ENCODE measurements around the gene CEP112. TPM values are rescaled to one million over a fixed set of nuclear protein-coding genes. Genes with fewer than 3 reads are reported as not detected.

The CEP112 gene
- total RNA-seq, 1 experiment from 2014 or later: 6.1 TPM

- TF ChIP-seq ZBTB21 (CRISPR knock-in tag; IDR thresholded peaks at IDR 0.05; ENCODE audit: borderline replicate concordance): no peak
Observed at GRCh38 chr17:65807361-65807760, 384.6 kb downstream of the CEP112 start (continued).

GRCh38 chr17:65801513-65801912, 390.4 kb downstream of the CEP112 start:
- POLR2A ChIA-PET: no interaction called here
- peak; percentile 77; the same call in 1 of the 2 replicates for TF ChIP-seq ZNF317 (CRISPR knock-in tag; IDR thresholded peaks at IDR 0.05; ENCODE audit: borderline replicate concordance, low read depth)
- no peak for TF ChIP-seq RORB (CRISPR knock-in tag; IDR thresholded peaks at IDR 0.05)
- TF ChIP-seq OVOL2 (CRISPR knock-in tag; IDR thresholded peaks at IDR 0.05; ENCODE audit: borderline replicate concordance): no peak
- TF ChIP-seq MYBL2 (CRISPR knock-in tag; IDR thresholded peaks at IDR 0.05): no peak
- peaks cover 51% of the 10 kb centered on the region for H3K9me3 Mint-ChIP-seq

GRCh38 chr17:65800655-65801054, 391.3 kb downstream of the CEP112 start:
- ChIA-PET CTCF (no interaction called here), POLR2A (no interaction called here)
- no peak overlapping the region for H3K27ac Mint-ChIP-seq
- ATAC-seq (no peak), DNase-seq (ENCODE audit: low spot score) (no peak)
- peaks cover 24% of the 10 kb centered on the region for H3K36me3 Mint-ChIP-seq
- H3K27me3 Mint-ChIP-seq (ENCODE audit: low read depth): no peaks in the 10 kb centered on the region; the same call in 1 of the 2 replicates
- H3K4me1 Mint-ChIP-seq: no peaks in the 10 kb centered on the region
- peaks cover 43% of the 10 kb centered on the region for H3K9me3 Mint-ChIP-seq
- no peak for TF ChIP-seq GRHL2 (CRISPR knock-in tag; IDR thresholded peaks at IDR 0.05; ENCODE audit: insufficient replicate concordance, severe bottlenecking)
- no peak overlapping the region for H3K4me3 Mint-ChIP-seq

More at GRCh38 chr17:65801513-65801912, 390.4 kb downstream of the CEP112 start:
- Mint-ChIP-seq H3K4me1 (no peaks in the 10 kb centered on the region), H3K27me3 (ENCODE audit: low read depth) (no peaks in the 10 kb centered on the region; the same call in 1 of the 2 replicates), H3K27ac (no peak overlapping the region), H3K36me3 (peaks cover 28% of the 10 kb centered on the region), H3K4me3 (no peak overlapping the region)
- ATAC-seq (no peak), DNase-seq (ENCODE audit: low spot score) (no peak)
- CTCF ChIA-PET: no interaction called here

DNA sequence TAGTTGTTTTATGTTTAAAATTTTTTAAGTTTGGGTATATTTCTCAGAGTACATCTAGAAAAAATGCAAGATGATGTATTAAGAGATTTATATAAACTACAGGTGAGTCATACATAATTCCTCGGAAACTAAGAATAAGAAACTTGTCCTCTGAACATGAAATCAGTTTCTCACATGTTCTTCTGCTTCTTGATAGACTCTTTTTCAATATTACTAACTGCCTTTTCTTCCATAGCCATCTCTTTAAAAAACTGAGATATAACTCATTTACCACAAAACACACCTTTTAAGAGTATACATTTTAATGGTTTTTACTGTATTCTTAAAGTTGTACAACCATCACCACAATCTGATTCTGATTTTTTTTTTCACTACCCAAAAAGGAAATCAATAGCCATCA, 392.1 kb downstream of the CEP112 start:
- no peak for DNase-seq (ENCODE audit: low spot score)
- ChIA-PET POLR2A (no interaction called here), CTCF (no interaction called here)
- TF ChIP-seq SP1 (CRISPR knock-in tag; conservative IDR thresholded peaks at IDR 0.05) (no peak), ZNF396 (CRISPR knock-in tag; IDR thresholded peaks at IDR 0.05; ENCODE audit: borderline replicate concordance) (no peak), GABPB1 (CRISPR knock-in tag; IDR thresholded peaks at IDR 0.05) (no peak)
- TF ChIP-seq, protein P1, sequence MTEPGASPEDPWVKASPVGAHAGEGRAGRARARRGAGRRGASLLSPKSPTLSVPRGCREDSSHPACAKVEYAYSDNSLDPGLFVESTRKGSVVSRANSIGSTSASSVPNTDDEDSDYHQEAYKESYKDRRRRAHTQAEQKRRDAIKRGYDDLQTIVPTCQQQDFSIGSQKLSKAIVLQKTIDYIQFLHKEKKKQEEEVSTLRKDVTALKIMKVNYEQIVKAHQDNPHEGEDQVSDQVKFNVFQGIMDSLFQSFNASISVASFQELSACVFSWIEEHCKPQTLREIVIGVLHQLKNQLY (CRISPR knock-in tag; IDR thresholded peaks at IDR 0.05): no peak
- no peak for ATAC-seq
- Mint-ChIP-seq H3K9me3 (peaks cover 39% of the 10 kb centered on the region), H3K36me3 (peaks cover 24% of the 10 kb centered on the region), H3K4me1 (no peaks in the 10 kb centered on the region), H3K4me3 (no peak overlapping the region), H3K27ac (no peak overlapping the region), H3K27me3 (ENCODE audit: low read depth) (no peaks in the 10 kb centered on the region; the same call in 1 of the 2 replicates)

GRCh38 chr17:65799454-65799853, 392.5 kb downstream of the CEP112 start:
- H3K27me3 Mint-ChIP-seq (ENCODE audit: low read depth): no peaks in the 10 kb centered on the region; the same call in 1 of the 2 replicates
- H3K36me3 Mint-ChIP-seq: peaks cover 24% of the 10 kb centered on the region
- no peak overlapping the region for H3K4me3 Mint-ChIP-seq
- DNase-seq (ENCODE audit: low spot score) (no peak), ATAC-seq (no peak)
- CTCF ChIA-PET: no interaction called here
- peaks cover 39% of the 10 kb centered on the region for H3K9me3 Mint-ChIP-seq
- TF ChIP-seq ZNF263 (CRISPR knock-in tag; IDR thresholded peaks at IDR 0.05; ENCODE audit: low read depth) (no peak), MXD4 (CRISPR knock-in tag; IDR thresholded peaks at IDR 0.05; ENCODE audit: borderline replicate concordance) (no peak), ZNF396 (CRISPR knock-in tag; IDR thresholded peaks at IDR 0.05; ENCODE audit: borderline replicate concordance) (no peak), NFE2L1 (CRISPR knock-in tag; IDR thresholded peaks at IDR 0.05) (no peak)
- H3K4me1 Mint-ChIP-seq: no peaks in the 10 kb centered on the region
- POLR2A ChIA-PET: no interaction called here
- no peak overlapping the region for H3K27ac Mint-ChIP-seq

GRCh38 chr17:65797809-65798208, 394.1 kb downstream of the CEP112 start:
- H3K36me3 Mint-ChIP-seq: peaks cover 22% of the 10 kb centered on the region
- no peak for TF ChIP-seq ZBTB43 (CRISPR knock-in tag; IDR thresholded peaks at IDR 0.05)
- no peak for TF ChIP-seq SP1 (CRISPR knock-in tag; conservative IDR thresholded peaks at IDR 0.05)
- no peak for TF ChIP-seq KAT7 (CRISPR knock-in tag; IDR thresholded peaks at IDR 0.05; ENCODE audit: borderline replicate concordance)
- TF ChIP-seq, protein P2, sequence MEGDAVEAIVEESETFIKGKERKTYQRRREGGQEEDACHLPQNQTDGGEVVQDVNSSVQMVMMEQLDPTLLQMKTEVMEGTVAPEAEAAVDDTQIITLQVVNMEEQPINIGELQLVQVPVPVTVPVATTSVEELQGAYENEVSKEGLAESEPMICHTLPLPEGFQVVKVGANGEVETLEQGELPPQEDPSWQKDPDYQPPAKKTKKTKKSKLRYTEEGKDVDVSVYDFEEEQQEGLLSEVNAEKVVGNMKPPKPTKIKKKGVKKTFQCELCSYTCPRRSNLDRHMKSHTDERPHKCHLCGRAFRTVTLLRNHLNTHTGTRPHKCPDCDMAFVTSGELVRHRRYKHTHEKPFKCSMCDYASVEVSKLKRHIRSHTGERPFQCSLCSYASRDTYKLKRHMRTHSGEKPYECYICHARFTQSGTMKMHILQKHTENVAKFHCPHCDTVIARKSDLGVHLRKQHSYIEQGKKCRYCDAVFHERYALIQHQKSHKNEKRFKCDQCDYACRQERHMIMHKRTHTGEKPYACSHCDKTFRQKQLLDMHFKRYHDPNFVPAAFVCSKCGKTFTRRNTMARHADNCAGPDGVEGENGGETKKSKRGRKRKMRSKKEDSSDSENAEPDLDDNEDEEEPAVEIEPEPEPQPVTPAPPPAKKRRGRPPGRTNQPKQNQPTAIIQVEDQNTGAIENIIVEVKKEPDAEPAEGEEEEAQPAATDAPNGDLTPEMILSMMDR (IDR thresholded peaks at IDR 0.05): peak; percentile 74
- H3K4me3 Mint-ChIP-seq: no peak overlapping the region
- CTCF ChIA-PET: interaction anchor here (0.5 to 2.5 kb wide), 21 partner anchors 11 to 566 kb away, joined by 3 to 14 read pairs (median 3); no protein-coding TSS in a partner anchor
- H3K4me1 Mint-ChIP-seq: no peaks in the 10 kb centered on the region
- H3K27ac Mint-ChIP-seq: no peak overlapping the region
- H3K27me3 Mint-ChIP-seq (ENCODE audit: low read depth): no peaks in the 10 kb centered on the region; the same call in 1 of the 2 replicates
- POLR2A ChIA-PET: no interaction called here
- DNase-seq (ENCODE audit: low spot score): peak; percentile 67
- H3K9me3 Mint-ChIP-seq: peaks cover 30% of the 10 kb centered on the region
- ATAC-seq: peak; percentile 90

Measured in WTC11 (cell line).